ENCODE results near the gene ZNF331. TPM values are rescaled to one million over a fixed set of nuclear protein-coding genes. Genes with fewer than 3 reads are reported as not detected.
A peak's percentile ranks its signal among the peaks of the same experiment; 100 is the strongest.
"Not testable (repeated sequence)": the region's sequence is repeated elsewhere in the genome, so short reads cannot be mapped to it uniquely, and the experiment has no call there.

ZNF331 gene
- total RNA-seq (2014; rRNA removed; shearing (Covaris generic)) = 5.2 and 6.1 TPM in 2 replicates
- polyA plus RNA-seq (2015; cell fraction: cytosol; rRNA removed) = 3.2 and 3.5 TPM in 2 replicates
- 12.5 and 20.9 TPM in 2 replicates for polyA plus RNA-seq (2015; cell fraction: nucleus; rRNA removed)

- peak; percentile 59 for DNase-seq (ENCODE audit: low read depth)
Observed at GRCh38 chr19:53537521-53538377, at the start of gene ZNF331. ZNF331 (plus strand) TSS chr19:53538145; CDS start chr19:53569377, 31,232 bp downstream.

- DNase-seq (ENCODE audit: low read depth) = no peak
Observed at GRCh38 chr19:53492153-53492552, 45.8 kb upstream of the ZNF331 start.

- DNase-seq (ENCODE audit: low read depth) = not testable (repeated sequence)
Observed at GRCh38 chr19:53497311-53498023, 40.5 kb upstream of the ZNF331 start.

GRCh38 chr19:53498024-53498395 lies 39.9 kb upstream of the ZNF331 start:
- DNase-seq (ENCODE audit: low read depth) = not testable (repeated sequence)

GRCh38 chr19:53503151-53503550 lies 34.8 kb upstream of the ZNF331 start:
- not testable (repeated sequence) for DNase-seq (ENCODE audit: low read depth)

- DNase-seq (ENCODE audit: low read depth) = not testable (repeated sequence)
Observed at GRCh38 chr19:53503671-53504364, 34.1 kb upstream of the ZNF331 start.

GRCh38 chr19:53504365-53504703 lies 33.6 kb upstream of the ZNF331 start:
- not testable (repeated sequence) for DNase-seq (ENCODE audit: low read depth)

- no peak for DNase-seq (ENCODE audit: low read depth)
Observed at GRCh38 chr19:53504885-53505284, 33.1 kb upstream of the ZNF331 start.

GRCh38 chr19:53506728-53507127 lies 31.2 kb upstream of the ZNF331 start:
- DNase-seq (ENCODE audit: low read depth) = no peak

GRCh38 chr19:53507523-53508442 lies 30.2 kb upstream of the ZNF331 start:
- DNase-seq (ENCODE audit: low read depth) = no peak

GRCh38 chr19:53509443-53509842 lies 28.5 kb upstream of the ZNF331 start:
- DNase-seq (ENCODE audit: low read depth) = no peak

- no peak for DNase-seq (ENCODE audit: low read depth)
Observed at GRCh38 chr19:53509845-53510244, 28.1 kb upstream of the ZNF331 start.

GRCh38 chr19:53511357-53511756 lies 26.6 kb upstream of the ZNF331 start:
- DNase-seq (ENCODE audit: low read depth) = no peak

GRCh38 chr19:53511933-53512374 lies 26.0 kb upstream of the ZNF331 start:
- peak; percentile 45 for DNase-seq (ENCODE audit: low read depth)

- not testable (repeated sequence) for DNase-seq (ENCODE audit: low read depth)
Observed at GRCh38 chr19:53515047-53515446, 22.9 kb upstream of the ZNF331 start.

GRCh38 chr19:53517114-53517741 lies 20.7 kb upstream of the ZNF331 start:
- DNase-seq (ENCODE audit: low read depth) = no peak

GRCh38 chr19:53518121-53518520 lies 19.8 kb upstream of the ZNF331 start:
- no peak for DNase-seq (ENCODE audit: low read depth)

- no peak for DNase-seq (ENCODE audit: low read depth)
Observed at GRCh38 chr19:53518716-53519115, 19.2 kb upstream of the ZNF331 start.

- no peak for DNase-seq (ENCODE audit: low read depth)
Observed at GRCh38 chr19:53519446-53519845, 18.5 kb upstream of the ZNF331 start.

- no peak for DNase-seq (ENCODE audit: low read depth)
Observed at GRCh38 chr19:53520163-53520546, 17.8 kb upstream of the ZNF331 start.

Data from HT1080 (cell line).